IMR-90 (cell line): ENCODE results near the gene PRKRIP1. TPM values are rescaled to one million over a fixed set of nuclear protein-coding genes. Genes with fewer than 3 reads are reported as not detected.
A peak's percentile ranks its signal among the peaks of the same experiment; 100 is the strongest.

ENCODE experiments used
- ATAC-seq: fragments of 200-7000 bp; cut with Tn5 transposase; 2 replicates; pipeline ENCODE4 v1.9.1; 2020; ENCODE audit warnings: low read depth, mild to moderate bottlenecking, moderate library complexity
- BruUV-seq: library from RNA; stranded (reverse); fragments of 400-500 nt; replicated peaks from 2 replicates; lab custom pipeline; 2021; lab: Mats Ljungman, UMichigan
- CTCF ChIA-PET: fragments of 300-600 bp; formaldehyde crosslinking; extraction: SDS; loops from one replicate; lab custom pipeline; 2021; ENCODE audit warnings: antibody characterized with exemption; lab: Yijun Ruan, JAX
- POLR2A ChIA-PET: fragments of 300-600 bp; sonication (Branson Sonifier 250); formaldehyde crosslinking; loops from one replicate; lab custom pipeline; 2022; ENCODE audit warnings: antibody characterized with exemption; ENCODE audit not compliant: unreplicated experiment; lab: Charles Lee
- DNase-seq: peaks from one replicate; pipeline ENCODE4 v3.0.0; 2013
- H2AFZ ChIP-seq: replicated peaks from 2 replicates; pipeline ENCODE3; 2013; ENCODE audit warnings: low read length, mild to moderate bottlenecking; ENCODE audit not compliant: poor library complexity
- H2AK5ac ChIP-seq: 2 replicates; pipeline ENCODE4 v1.6.1; 2013; ENCODE audit warnings: low read depth, low read length, inconsistent platforms
- H2AK9ac ChIP-seq: replicated peaks from 2 replicates; pipeline ENCODE3; 2013; ENCODE audit warnings: mild to moderate bottlenecking, low read depth, low read length, moderate library complexity; ENCODE audit not compliant: poor library complexity
- H2BK120ac ChIP-seq: 2 replicates; pipeline ENCODE4 v1.6.1; 2013; ENCODE audit warnings: low read depth, low read length, inconsistent platforms
- H2BK15ac ChIP-seq: 3 replicates; pipeline ENCODE4 v1.6.1; 2013; ENCODE audit warnings: low read depth, low read length, inconsistent platforms
- H2BK20ac ChIP-seq: 2 replicates; pipeline ENCODE4 v1.6.1; 2013; ENCODE audit warnings: low read depth, mild to moderate bottlenecking, inconsistent platforms, low read length, moderate library complexity
- H2BK5ac ChIP-seq: 2 replicates; pipeline ENCODE4 v1.6.1; 2013; ENCODE audit warnings: mild to moderate bottlenecking, low read depth, low read length, inconsistent platforms; ENCODE audit not compliant: poor library complexity, severe bottlenecking
- H3K14ac ChIP-seq: replicated peaks from 2 replicates; pipeline ENCODE4 v1.6.1; 2013; ENCODE audit warnings: low read depth, low read length, inconsistent platforms
- H3K18ac ChIP-seq: 2 replicates; pipeline ENCODE4 v1.6.1; 2013; ENCODE audit warnings: low read depth, low read length, control low read depth
- H3K23ac ChIP-seq: 2 replicates; pipeline ENCODE4 v1.6.1; 2013; ENCODE audit warnings: low read depth, low read length, inconsistent platforms
- H3K27ac ChIP-seq: 2 replicates; pipeline ENCODE4 v1.5.1; 2013; ENCODE audit warnings: mild to moderate bottlenecking, control low read depth, low read length; ENCODE audit not compliant: insufficient read depth
- H3K27me3 ChIP-seq: 2 replicates; pipeline ENCODE4 v1.6.1; 2013; ENCODE audit warnings: low read length; ENCODE audit not compliant: control insufficient read depth, insufficient read depth
- H3K36me3 ChIP-seq: 2 replicates; pipeline ENCODE4 v1.6.1; 2013; ENCODE audit warnings: low read length, mixed read lengths; ENCODE audit not compliant: control insufficient read depth, insufficient read depth
- H3K4ac ChIP-seq: 2 replicates; pipeline ENCODE4 v1.6.1; 2013; ENCODE audit warnings: low read depth, low read length, inconsistent platforms
- H3K4me1 ChIP-seq: 2 replicates; pipeline ENCODE4 v1.6.1; 2013; ENCODE audit warnings: low read length, mixed read lengths; ENCODE audit not compliant: control insufficient read depth, insufficient read depth
- H3K4me2 ChIP-seq: 2 replicates; pipeline ENCODE4 v1.6.1; 2013; ENCODE audit warnings: low read depth, mild to moderate bottlenecking, control low read depth, low read length, moderate library complexity
- H3K4me3 ChIP-seq: 2 replicates; pipeline ENCODE4 v1.5.1; 2013; ENCODE audit warnings: low read depth, mild to moderate bottlenecking, control low read depth, low read length, moderate library complexity; ENCODE audit not compliant: insufficient read depth
- H3K56ac ChIP-seq: 2 replicates; pipeline ENCODE4 v1.6.1; 2013; ENCODE audit warnings: low read length, inconsistent platforms; ENCODE audit not compliant: insufficient read depth; ENCODE audit errors: extremely low read depth
- H3K79me1 ChIP-seq, 2 experiments: 2 replicates each; pipeline ENCODE4 v1.6.1; 2013; ENCODE audit warnings: low read length in 2 of 2, inconsistent platforms in 1 of 2, low read depth in 1 of 2
- H3K9ac ChIP-seq: 2 replicates; pipeline ENCODE4 v1.6.1; 2013; ENCODE audit warnings: low read depth, low read length, control low read depth
- H3K9me1 ChIP-seq: 2 replicates; pipeline ENCODE4 v1.6.1; 2013; ENCODE audit warnings: low read length, inconsistent platforms; ENCODE audit not compliant: insufficient read depth
- H3K9me3 ChIP-seq: 2 replicates; pipeline ENCODE4 v1.6.1; 2013; ENCODE audit warnings: low read length; ENCODE audit not compliant: control insufficient read depth, insufficient read depth
- H4K20me1 ChIP-seq: 2 replicates; pipeline ENCODE4 v1.6.1; 2013; ENCODE audit warnings: low read length, inconsistent platforms; ENCODE audit not compliant: insufficient read depth
- H4K5ac ChIP-seq: 2 replicates; pipeline ENCODE4 v1.6.1; 2013; ENCODE audit warnings: mild to moderate bottlenecking, low read depth, low read length, control low read depth
- H4K8ac ChIP-seq, 2 experiments: 2 replicates each; pipeline ENCODE4 v1.6.1; 2013; ENCODE audit warnings: low read depth in 2 of 2, low read length in 2 of 2, control low read depth in 1 of 2, inconsistent platforms in 1 of 2
- H4K91ac ChIP-seq: 2 replicates; pipeline ENCODE4 v1.6.1; 2013; ENCODE audit warnings: low read depth, low read length, inconsistent platforms; ENCODE audit not compliant: insufficient read depth
- BHLHE40 ChIP-seq: fragments of 150-350 bp; IDR thresholded peaks from 2 replicates; pipeline ENCODE4 v1.6.1; 2016; ENCODE audit warnings: mild to moderate bottlenecking, low read depth, low read length
- CHD1 ChIP-seq: IDR thresholded peaks from 2 replicates; pipeline ENCODE4 v1.6.1; 2012; ENCODE audit warnings: low read depth, low read length, improper control_type of control experiment
- ELK1 ChIP-seq: fragments of 150-350 bp; IDR thresholded peaks from 2 replicates; pipeline ENCODE4 v1.6.1; 2016; ENCODE audit warnings: low read depth, mild to moderate bottlenecking, low read length, moderate library complexity, borderline replicate concordance
- FOS ChIP-seq: fragments of 150-350 bp; IDR thresholded peaks from 2 replicates; pipeline ENCODE4 v1.6.1; 2016; ENCODE audit warnings: low read depth, low read length
- MAFK ChIP-seq: IDR thresholded peaks from 2 replicates; pipeline ENCODE4 v1.6.1; 2012; ENCODE audit warnings: low read depth, low read length, improper control_type of control experiment
- MAZ ChIP-seq: IDR thresholded peaks from 2 replicates; pipeline ENCODE4 v1.6.1; 2012; ENCODE audit warnings: low read depth, mild to moderate bottlenecking, low read length, improper control_type of control experiment, moderate library complexity, borderline replicate concordance
- MXI1 ChIP-seq: IDR thresholded peaks from 2 replicates; pipeline ENCODE4 v1.6.1; 2012; ENCODE audit warnings: low read depth, mild to moderate bottlenecking, low read length, moderate library complexity, borderline replicate concordance
- NFE2L2 ChIP-seq: fragments of 150-350 bp; IDR thresholded peaks from 2 replicates; pipeline ENCODE4 v1.6.1; 2016; ENCODE audit warnings: low read depth, mild to moderate bottlenecking, low read length
- POLR2A ChIP-seq: IDR thresholded peaks from 2 replicates; pipeline ENCODE4 v1.6.1; 2012; ENCODE audit warnings: mild to moderate bottlenecking, low read depth, low read length
- RAD21 ChIP-seq: IDR thresholded peaks from 2 replicates; pipeline ENCODE4 v1.6.1; 2012; ENCODE audit warnings: low read length, improper control_type of control experiment
- RCOR1 ChIP-seq: IDR thresholded peaks from 2 replicates; pipeline ENCODE4 v1.6.1; 2012; ENCODE audit warnings: mild to moderate bottlenecking, low read length, improper control_type of control experiment; ENCODE audit not compliant: insufficient replicate concordance
- RFX5 ChIP-seq: IDR thresholded peaks from 2 replicates; pipeline ENCODE4 v1.8.0; 2012; ENCODE audit warnings: low read depth, mild to moderate bottlenecking, low read length, moderate library complexity
- SMC3 ChIP-seq: fragments of 150-350 bp; IDR thresholded peaks from 2 replicates; pipeline ENCODE4 v1.6.1; 2016; ENCODE audit warnings: low read depth, mild to moderate bottlenecking, antibody characterized with exemption, low read length, moderate library complexity
- USF2 ChIP-seq: fragments of 150-350 bp; IDR thresholded peaks from 2 replicates; pipeline ENCODE4 v1.6.1; 2017; ENCODE audit warnings: mild to moderate bottlenecking, antibody characterized with exemption, low read length, low read depth
- WGBS, 2 experiments: methylation state at CpG; one replicate each; pipeline versions ENCODE4 v1.1.5 to v1.1.7; 2013; ENCODE audit warnings: missing lambda C conversion rate in 2 of 2; ENCODE audit not compliant: insufficient read length in 1 of 2; ENCODE audit errors: extremely low coverage in 2 of 2; 5-methylcytosine and 5-hydroxymethylcytosine counted together
- dilution Hi-C: fragments of 300-500 bp; cut with HindIII; formaldehyde crosslinking; loops from one replicate; pipeline ENCODE4 v1.14.3; 2018; ENCODE audit warnings: low sequenced_read_pairs; ENCODE audit not compliant: unreplicated experiment
- in situ Hi-C: fragments of 300-500 bp; cut with MboI; formaldehyde crosslinking; loops from 3 replicates; pipeline ENCODE4 v1.14.3; 2019; ENCODE audit warnings: low sequenced_read_pairs, inconsistent platforms, mixed read lengths
- intact Hi-C: fragments of 100-400 bp; cut with micrococcal nuclease; formaldehyde crosslinking; loops from 2 replicates; pipeline ENCODE4 v1.10.0; 2022
- polyA plus RNA-seq, 3 experiments: library from polyadenylated mRNA; depleted of rRNA; stranded (reverse); fragments of >200 nt; gene quantifications; 2 replicates each; pipeline ENCODE4 v1.2.3, GENCODE V29; 2012; ENCODE audit warnings: low replicate concordance in 1 of 3
- total RNA-seq: library from RNA; depleted of rRNA; stranded (reverse); fragments of >200 nt; gene quantifications from 2 replicates; pipeline ENCODE4 v1.2.3, GENCODE V29; 2012

PRKRIP1 gene
- total and polyA plus RNA-seq, 2 of the 4 experiments (the other 2 are of a cell fraction): 6.5 to 21.6 TPM

- Histone ChIP-seq H3K9ac (no peak overlapping the region), H3K23ac (no peak overlapping the region), H3K4ac (no peak overlapping the region), H2AK9ac (peak overlapping the region; percentile 37), H3K79me1 (peaks cover 0 to 18% of the 10 kb centered on the region in 2 experiments; a peak in 1 of 4 replicates), H3K36me3 (peaks cover 17% of the 10 kb centered on the region), H4K5ac (no peak overlapping the region), H3K4me2 (no peak overlapping the region), H2BK15ac (no peak overlapping the region), H4K20me1 (peaks cover 12% of the 10 kb centered on the region), H2BK120ac (no peak overlapping the region), H3K4me3 (no peak overlapping the region), H3K18ac (no peak overlapping the region), H2AK5ac (no peak overlapping the region), H3K4me1 (peaks cover 8% of the 10 kb centered on the region), H4K91ac (no peak overlapping the region), H3K14ac (no peak overlapping the region), H3K27ac (no peak overlapping the region), H2BK20ac (no peak overlapping the region), H3K56ac (no peak overlapping the region), H3K9me1 (no peaks in the 10 kb centered on the region; the same call in 1 of the 2 replicates), H3K27me3 (no peaks in the 10 kb centered on the region), H2BK5ac (no peak overlapping the region), H2AFZ (no peak overlapping the region), H4K8ac (no peak overlapping the region), H3K9me3 (no peaks in the 10 kb centered on the region)
- BruUV-seq: no TSS peak
- dilution Hi-C loops: no loop called here
- ATAC-seq (no peak), DNase-seq (no peak)
- TF ChIP-seq MAZ (no peak), MXI1 (no peak), SMC3 (no peak), BHLHE40 (no peak), POLR2A (no peak), RCOR1 (no peak), CHD1 (no peak), NFE2L2 (no peak), FOS (no peak), RFX5 (no peak), RAD21 (no peak), ELK1 (no peak), MAFK (no peak), USF2 (no peak)
- 96% methylated on average over 4 of the region's 7 CpGs; no CpG with 5 or more reads in 1 of the 2 experiments for WGBS, 2 experiments
- intact Hi-C loops: no loop called here
- POLR2A ChIA-PET: no interaction called here
- in situ Hi-C loops: no loop called here
- CTCF ChIA-PET: no interaction called here
Measured at GRCh38 chr7:102453319-102453718, 57.2 kb downstream of the PRKRIP1 start.
